ENCODE results near the gene MINAR2.

MINAR2 gene

DNA sequence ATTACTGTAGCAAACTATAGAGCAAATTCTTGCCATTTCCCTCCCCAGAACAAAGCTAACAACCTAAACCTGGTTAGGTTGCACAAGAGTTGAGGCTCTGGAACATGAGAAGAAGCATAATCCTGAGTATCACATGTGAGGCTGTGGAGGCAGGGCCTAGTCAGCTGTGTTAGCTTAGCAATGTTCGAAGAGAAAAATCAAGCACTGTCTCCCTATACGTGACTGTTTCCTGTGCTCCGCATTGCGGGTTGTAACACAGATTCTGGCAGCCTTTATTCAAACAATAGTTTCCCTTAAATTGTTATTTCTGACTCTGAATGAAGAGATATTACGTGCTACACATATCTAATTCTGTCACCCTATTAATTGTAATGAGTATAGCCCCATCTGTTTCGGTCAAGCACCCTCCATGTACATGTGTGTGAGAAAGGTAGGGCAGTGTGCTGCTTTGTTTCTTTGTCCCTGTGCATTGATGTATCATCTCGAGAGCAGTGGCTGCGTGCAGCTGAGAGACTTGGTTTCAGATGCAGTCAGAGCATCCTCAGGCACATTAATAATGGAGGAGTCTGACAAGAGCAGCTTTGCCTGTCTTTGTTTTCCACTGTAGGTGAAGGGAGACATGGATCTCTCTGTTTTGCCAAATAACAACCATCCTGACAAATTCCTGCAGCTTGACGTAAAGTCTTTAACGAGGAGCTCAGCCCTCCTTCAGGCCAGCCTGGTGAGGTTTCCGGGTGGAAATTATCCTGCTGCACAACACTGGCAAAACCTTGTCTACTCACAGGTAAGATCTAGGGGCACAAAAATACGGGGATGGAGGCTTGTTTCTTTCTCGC lies at the start of gene MINAR2:
TSS of gene MINAR2 (plus strand) at position 523 of the 836 bp plus-strand sequence. CDS start at position 620, 97 bp downstream.
- DNase-seq (ENCODE audit: low spot score) = no peak

GRCh38 chr5:129698661-129699060 lies 49.2 kb upstream of the MINAR2 start:
- DNase-seq (ENCODE audit: low spot score) = no peak

GRCh38 chr5:129716235-129716634 lies 31.7 kb upstream of the MINAR2 start:
- no peak for DNase-seq (ENCODE audit: low spot score)

GRCh38 chr5:129716651-129717050 lies 31.2 kb upstream of the MINAR2 start:
- no peak for DNase-seq (ENCODE audit: low spot score)

DNA sequence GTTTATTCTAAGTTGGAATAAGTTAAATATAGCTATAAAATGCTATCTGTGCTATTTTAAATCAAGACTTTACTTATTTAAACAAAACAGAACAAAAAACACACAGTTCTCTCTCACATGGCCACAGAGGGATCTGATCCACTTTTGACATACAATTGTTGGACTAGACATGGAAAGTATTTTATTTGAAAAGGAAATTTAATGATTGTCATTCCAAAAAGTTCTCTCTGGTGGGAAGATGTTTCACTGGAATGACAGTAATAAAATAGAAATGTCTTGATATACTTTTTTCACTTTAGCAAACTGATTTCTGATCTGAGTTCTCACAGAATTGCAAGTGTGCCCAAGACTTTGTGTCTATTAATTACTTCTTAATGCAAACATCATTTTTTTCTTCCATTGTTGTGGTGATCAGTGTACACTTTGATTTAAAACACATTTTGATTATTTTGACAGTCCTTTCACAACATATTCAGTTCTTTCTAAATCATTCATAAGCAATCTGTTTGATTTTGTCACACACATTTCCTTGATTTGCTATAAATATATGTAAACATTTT lies 30.1 kb upstream of the MINAR2 start:
- no peak for DNase-seq (ENCODE audit: low spot score)

- no peak for DNase-seq (ENCODE audit: low spot score)
These were observed 29.3 kb upstream of the MINAR2 start for GRCh38 chr5:129718471-129719090.

GRCh38 chr5:129724222-129724621 lies 23.7 kb upstream of the MINAR2 start:
- no peak for DNase-seq (ENCODE audit: low spot score)

- DNase-seq (ENCODE audit: low spot score) = no peak
These were observed 23.2 kb upstream of the MINAR2 start for GRCh38 chr5:129724647-129725046.

DNA sequence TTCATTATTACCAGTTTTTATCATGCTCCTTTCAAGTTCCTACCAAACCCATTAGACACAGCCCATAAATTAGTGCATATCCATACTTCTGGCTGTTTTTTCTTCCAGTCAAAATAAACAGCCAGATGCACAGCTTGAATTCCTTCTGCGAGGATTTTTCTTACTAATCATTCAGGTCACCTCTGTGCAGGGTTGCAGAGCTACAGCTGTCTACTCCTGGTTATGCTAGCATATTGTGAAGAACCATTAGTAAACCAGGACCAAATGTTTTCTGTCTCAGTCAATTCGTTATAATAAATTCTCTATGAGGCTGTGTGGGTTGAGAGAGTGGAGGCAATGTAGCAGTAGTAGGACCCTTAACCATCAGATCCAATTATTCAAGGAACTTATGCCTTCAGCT lies 8.1 kb upstream of the MINAR2 start:
- no peak for DNase-seq (ENCODE audit: low spot score)

DNA sequence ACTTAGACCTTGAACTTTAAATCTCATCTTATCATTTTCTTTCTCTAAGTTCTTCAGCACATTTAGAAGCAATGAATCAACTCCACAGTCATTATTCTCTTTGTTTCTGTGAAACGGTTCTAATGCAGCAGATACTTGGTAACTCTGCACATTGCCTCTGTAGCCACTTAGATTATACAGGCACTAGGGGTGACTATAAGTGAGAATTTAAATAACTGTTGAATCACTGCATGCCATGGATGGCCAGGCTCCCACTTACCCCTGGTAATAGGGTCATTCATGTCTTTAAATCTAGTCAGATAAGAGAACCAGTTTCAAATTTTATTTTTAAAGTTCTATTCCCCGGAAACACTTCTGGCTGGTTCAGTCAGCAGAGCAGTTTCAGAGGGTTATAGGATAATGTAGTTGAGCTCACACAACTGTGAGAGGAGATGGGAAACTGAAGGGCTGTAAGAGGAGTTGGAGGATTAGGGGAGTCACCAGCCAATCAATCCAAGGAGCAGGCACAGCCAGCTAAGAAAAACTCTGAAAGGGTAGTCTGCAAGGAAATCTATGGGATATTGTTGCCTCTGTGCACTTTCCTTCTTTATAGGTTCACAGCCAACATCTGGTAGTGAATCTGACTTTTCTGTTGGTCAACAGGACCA lies 4.2 kb upstream of the MINAR2 start:
- no peak for DNase-seq (ENCODE audit: low spot score)

DNA sequence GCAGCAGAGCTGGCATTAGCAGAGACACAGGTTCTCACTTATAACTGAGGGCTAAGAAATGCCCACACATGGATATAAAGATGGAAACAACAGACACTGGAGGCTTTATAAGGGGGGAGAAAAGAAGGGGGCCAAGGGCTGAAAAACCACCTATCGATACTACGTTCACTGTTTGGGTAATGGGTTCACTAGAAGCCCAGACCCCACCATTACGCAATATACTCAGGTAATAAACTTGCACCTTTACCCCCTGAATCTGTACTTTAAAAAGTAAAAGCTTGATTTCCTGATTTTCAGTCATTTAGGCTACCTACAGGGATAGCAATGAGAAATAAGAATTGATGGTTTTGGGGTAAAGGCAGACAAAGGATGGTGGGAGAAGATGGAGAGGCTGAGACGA lies 1.9 kb upstream of the MINAR2 start:
- no peak for DNase-seq (ENCODE audit: low spot score)

GRCh38 chr5:129746876-129747275 lies 1.0 kb upstream of the MINAR2 start:
- no peak for DNase-seq (ENCODE audit: low spot score)

- DNase-seq (ENCODE audit: low spot score) = no peak
These were observed 1.3 kb downstream of the MINAR2 start for GRCh38 chr5:129748913-129749880.

- DNase-seq (ENCODE audit: low spot score) = no peak
These were observed 12.9 kb downstream of the MINAR2 start for GRCh38 chr5:129760636-129761325.

DNA sequence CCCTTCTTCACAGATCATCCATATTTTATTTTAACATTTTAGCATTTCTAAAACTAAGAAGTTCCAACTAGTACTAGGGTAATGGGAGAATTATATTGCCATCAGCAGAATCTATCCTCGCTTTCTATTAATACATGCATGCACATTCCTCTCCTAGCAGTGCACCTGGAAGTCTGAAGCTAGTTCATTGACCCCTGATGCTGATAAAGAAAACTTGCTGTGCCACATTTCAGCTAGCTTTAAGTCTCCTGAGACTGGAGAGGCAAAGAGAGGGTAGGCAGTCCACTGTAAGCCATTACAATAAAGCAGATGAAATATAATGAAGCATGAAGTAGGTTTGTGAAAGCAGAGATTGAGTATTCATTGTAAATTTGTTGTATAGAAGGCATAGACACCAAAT lies 15.8 kb downstream of the MINAR2 start:
- DNase-seq (ENCODE audit: low spot score) = no peak

DNA sequence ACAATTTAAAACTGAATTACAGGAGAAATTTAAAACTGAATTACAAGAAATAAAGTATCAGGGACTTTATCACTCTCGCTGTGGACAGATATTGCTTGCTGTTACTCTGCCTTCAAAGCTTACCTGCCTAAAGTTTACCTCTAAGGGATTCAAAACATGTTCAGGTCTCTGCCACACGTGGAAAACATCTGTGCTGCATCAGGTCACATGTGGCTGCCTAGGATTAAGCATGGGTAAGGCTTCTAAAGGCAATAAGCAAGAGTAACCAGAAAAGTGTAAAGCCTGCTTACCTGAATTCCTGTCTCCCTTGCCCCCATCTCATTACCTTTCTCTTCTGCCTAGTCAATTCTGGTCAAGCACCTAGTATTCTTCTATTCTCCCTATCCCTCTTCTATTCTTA lies 18.9 kb downstream of the MINAR2 start:
- no peak for DNase-seq (ENCODE audit: low spot score)

DNA sequence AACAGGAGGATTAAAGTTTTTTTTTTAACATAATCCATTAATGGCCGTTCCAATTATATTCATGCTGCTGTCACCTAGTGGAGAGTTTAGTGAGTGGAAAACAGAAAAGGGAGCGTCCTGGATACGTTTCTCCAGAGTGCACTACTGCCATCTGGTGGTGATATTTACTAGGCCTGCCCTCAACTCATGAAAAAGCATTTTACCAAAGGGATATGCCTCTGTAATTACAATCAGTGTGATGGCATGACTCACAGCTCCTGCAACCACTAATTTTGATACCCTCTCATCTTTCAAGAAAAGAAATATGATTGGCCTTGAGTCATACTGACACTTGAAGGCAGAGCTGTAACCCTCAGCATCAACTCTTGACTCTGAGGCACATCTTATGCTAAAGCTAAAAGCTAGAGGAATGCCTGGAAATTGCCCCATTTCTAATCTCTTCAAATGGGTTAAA lies 20.1 kb downstream of the MINAR2 start:
- DNase-seq (ENCODE audit: low spot score) = peak; percentile 46

GRCh38 chr5:129768735-129769134 lies 20.8 kb downstream of the MINAR2 start:
- DNase-seq (ENCODE audit: low spot score) = no peak

- no peak for DNase-seq (ENCODE audit: low spot score)
These were observed 22.3 kb downstream of the MINAR2 start for GRCh38 chr5:129770024-129770820.
